VCaP (cell line): ENCODE data around the gene ORAI1.

ENCODE experiments used
- H3K27ac ChIP-seq: fragments of 450-650 bp; 2 replicates; pipeline ENCODE4 v1.5.1; 2017
- TF ChIP-seq, protein P1 (sequence below): fragments of 450-650 bp; conservative IDR thresholded peaks from 2 replicates; pipeline ENCODE4 v1.5.1; 2017; ENCODE audit warnings: mild to moderate bottlenecking, moderate library complexity

The ORAI1 gene

DNA sequence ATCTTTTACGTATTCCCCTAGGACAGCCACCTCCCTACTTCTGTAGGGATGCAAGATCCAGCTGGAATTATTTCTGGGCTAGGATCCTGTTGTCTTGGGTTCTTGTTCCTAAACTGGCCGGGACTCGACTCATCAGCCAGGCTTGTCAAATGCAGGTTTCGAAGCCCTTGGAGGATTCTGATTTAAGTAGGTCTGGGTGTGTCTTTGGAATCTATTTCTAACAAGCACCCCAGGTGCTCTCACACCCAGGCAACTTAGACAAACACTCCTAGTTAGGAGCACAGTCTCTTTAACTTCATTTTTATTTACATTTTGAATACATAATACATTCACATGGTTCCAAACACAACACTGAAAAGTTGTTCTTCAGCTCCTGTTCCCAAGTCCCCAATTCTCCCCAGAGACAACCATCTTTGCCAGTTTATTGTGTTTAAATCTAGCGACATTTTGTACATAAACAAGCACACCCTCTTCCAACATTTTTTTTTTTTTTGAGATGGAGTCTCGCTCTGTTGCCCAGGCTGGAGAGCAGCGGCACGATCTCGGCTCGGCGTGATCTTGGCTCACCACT lies 22.2 kb downstream of the ORAI1 start:
- peak overlapping the region; percentile 64 for H3K27ac ChIP-seq
- TF ChIP-seq, protein P1, sequence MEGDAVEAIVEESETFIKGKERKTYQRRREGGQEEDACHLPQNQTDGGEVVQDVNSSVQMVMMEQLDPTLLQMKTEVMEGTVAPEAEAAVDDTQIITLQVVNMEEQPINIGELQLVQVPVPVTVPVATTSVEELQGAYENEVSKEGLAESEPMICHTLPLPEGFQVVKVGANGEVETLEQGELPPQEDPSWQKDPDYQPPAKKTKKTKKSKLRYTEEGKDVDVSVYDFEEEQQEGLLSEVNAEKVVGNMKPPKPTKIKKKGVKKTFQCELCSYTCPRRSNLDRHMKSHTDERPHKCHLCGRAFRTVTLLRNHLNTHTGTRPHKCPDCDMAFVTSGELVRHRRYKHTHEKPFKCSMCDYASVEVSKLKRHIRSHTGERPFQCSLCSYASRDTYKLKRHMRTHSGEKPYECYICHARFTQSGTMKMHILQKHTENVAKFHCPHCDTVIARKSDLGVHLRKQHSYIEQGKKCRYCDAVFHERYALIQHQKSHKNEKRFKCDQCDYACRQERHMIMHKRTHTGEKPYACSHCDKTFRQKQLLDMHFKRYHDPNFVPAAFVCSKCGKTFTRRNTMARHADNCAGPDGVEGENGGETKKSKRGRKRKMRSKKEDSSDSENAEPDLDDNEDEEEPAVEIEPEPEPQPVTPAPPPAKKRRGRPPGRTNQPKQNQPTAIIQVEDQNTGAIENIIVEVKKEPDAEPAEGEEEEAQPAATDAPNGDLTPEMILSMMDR = no peak

DNA sequence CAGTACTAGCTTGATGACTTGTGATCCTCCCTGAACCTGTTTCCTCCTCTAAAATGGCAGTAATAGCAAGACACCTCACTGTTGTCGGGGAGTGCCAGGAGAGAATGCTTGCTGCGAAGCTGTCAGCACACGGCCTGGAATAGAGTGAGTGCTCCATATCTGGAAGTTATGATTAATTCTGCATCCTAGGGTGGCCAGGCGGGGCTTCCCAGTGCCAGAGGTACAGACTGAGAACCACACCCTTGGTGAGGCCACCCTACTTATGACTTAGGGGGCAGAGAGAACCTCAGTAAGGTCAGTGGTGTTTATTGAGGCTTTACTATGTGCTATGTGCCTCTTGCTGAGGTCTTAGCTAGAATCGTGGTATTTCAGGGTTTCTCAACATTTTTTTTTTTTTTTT lies 23.0 kb downstream of the ORAI1 start:
- H3K27ac ChIP-seq = peak overlapping the region; percentile 64
- TF ChIP-seq, protein P1 = no peak

DNA sequence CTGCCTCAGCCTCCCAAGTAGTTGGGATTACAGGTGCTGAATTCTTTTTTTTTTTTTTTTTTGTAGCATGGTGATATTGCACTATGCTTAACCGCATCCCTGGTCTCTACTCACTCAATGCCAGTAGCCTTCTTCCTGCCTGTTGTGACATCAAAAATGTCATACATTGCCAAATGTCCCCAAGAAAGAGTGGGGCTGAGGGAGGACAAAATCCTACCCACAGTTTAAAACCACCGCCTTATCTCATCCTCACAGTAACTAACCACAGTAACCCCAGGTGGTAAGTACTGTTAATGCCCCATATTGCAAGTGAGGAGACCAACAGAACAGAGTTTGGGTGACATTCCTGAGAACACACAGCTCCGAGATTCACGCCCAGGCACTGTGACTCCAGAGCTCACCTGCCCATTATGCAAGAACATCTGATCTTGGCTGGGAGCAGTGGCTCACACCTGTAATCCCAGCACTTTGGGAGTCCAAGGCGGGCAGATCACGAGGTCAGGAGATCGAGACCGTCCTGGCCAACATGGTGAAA lies 23.6 kb downstream of the ORAI1 start:
- TF ChIP-seq, protein P1 = no peak
- no peak overlapping the region for H3K27ac ChIP-seq

DNA sequence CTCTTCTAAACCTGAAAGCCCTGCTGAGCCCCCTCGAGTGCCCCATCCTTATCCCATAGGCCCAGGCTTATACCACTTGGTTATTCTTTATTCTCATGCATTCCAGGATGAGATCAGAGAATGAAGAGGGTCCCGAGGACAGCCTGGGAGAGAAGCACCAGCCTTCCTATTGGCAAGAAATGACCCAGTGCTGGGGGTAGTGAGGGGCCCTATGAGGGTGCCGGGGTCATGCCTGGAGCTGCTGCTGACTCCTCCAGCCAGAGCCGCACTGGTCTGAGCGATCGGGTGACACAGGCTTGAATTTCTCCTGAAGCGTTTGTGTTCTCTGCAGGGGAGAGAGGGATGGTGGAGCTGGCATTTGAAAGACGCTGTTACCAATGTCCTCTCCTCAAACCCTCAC lies 25.0 kb downstream of the ORAI1 start:
- TF ChIP-seq, protein P1 = no peak
- H3K27ac ChIP-seq = no peak overlapping the region

DNA sequence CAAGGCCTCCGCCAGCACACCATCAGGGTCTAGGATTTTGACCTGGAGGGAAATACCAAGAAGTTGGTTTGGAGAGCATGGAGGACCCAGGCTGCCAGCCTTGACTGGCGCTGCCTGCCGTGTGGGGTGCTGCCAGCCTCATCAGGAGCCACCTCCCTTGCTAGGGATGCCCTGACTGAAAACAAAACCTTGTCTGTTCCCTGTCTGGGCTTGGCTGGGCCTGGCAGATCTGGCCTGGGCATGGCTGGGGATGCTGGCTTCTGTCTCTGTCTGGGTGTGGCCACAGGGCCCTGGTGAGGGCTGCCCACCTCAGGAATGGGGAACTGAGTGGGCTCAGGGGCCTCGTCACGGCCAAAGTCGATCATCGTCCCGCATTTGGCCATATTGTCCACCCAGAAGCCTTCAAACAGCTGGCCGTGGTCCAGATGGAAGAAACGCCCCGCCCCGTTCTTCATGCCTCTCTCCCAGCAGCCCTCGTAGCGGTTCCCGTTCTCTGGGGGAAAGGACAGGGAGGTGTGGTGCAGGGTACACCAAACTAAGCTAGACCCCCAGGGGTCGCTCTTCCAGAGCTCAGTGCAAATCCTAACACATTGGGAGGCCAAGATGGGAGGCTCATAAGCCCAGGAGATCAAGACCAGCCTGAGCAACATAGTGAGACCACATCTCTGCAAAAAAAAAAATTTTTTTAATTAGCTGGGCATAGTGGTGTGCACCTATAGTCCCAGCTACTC lies 26.6 kb downstream of the ORAI1 start:
- H3K27ac ChIP-seq = no peak overlapping the region
- TF ChIP-seq, protein P1 = no peak

DNA sequence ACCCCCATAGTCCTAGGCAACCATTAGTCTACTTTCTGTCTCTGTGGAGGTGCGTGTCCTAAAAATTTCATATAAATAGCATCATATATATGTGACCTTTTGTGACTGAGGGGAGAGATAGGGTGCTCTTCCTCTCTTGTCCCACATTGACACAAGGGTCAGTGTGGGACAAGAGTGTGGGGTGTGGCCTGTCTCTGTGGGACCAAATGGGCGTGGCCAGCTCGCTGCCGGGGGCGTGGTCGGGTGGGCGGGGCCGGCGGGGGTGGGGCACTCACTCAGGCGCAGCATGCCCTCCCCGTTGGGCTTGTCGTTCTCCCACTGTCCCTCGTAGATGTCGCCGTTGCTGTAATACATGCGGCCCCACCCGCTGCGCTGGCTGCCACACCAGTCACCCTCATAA lies 27.7 kb downstream of the ORAI1 start:
- TF ChIP-seq, protein P1 = no peak
- no peak overlapping the region for H3K27ac ChIP-seq

DNA sequence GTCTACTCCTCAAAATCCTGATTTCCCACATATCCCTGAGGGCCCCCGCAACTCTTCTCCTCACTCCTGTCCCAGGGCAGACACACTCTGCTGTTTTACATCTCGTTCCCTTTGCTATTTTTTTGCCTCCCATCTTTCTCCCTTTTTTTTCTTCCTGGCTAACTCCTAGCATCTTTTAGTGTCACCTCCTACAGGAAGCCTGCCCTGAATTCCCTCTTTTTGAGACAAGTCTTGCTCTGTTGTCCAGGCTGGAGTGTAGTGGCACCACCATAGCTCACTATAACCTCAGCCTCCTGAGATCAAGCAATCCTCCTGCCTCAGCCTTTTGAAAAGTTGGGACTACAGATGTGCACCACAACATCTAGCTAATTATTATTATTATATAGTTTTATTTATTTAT lies 29.8 kb downstream of the ORAI1 start:
- TF ChIP-seq, protein P1 = no peak
- no peak overlapping the region for H3K27ac ChIP-seq
